ENCODE results near the gene F10.
"Not testable (repeated sequence)": the region's sequence is repeated elsewhere in the genome, so short reads cannot be mapped to it uniquely, and the experiment has no call there.

Gene F10

DNA sequence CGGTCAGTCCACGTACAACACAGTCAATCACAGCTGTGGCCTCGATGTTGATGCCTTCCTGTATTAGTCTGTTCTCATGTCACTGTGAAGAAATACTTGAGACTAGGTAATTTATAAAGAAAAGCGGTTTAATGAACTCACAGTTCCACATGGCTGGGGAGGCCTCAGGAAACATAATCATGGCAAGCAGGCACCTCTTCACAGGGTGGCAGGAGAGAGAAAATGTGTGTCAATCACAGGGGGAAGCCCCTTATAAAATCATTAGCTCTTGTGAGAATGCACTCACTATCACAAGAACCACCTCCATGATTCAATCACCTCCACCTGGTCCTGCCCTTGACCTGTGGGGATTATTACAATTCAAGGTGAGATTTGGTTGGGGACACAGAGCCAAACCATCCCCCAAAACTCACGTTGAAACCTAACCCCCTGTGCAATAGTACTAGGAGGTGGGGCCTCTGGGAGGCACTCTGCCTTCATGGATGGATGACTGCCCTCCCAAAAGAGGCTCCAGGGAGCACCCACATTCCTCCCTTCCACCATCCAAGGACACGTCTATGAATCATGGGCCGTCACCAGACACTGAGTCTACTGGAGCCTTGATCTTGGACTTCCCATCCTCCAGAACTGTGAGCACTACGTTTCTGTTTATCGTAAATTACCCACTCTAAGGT, 33.5 kb downstream of the F10 start:
- no peak for DNase-seq

DNA sequence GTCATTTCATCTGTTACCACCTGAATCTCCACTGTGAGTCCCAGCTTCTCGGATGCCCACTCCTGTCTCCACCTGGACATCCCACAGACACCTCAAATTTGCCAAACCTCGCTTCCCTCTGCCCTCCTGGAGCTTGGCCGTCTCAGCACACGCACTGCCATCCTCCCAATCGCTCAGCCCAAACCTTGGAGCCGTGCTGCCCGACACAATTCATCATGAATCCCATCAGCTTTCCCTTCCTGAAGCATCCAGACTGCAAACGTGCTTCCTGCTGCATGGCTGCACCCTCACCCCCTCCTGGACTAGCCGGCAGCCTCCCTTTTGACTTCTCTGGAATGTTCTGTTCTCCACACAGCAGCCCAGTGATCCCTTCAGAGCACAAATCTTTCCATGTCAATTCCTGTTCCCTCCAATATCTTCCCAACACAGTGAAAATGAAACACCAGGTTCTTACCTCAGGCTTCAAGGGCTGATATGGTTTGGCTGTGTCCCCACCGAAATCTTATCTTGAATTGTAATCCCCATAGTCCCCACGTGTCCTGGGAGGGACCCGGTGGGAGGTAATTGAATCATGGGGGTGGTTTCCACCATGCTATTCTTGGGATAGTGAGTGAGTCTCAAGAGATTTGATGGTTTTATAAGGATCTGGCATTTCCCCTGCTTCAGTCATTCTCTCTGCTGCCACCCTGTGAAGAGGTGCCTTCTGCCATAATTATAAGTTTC, 34.8 kb downstream of the F10 start:
- no peak for DNase-seq

GRCh38 chr13:113157929-113158747, 35.5 kb downstream of the F10 start, which contains the start of gene PROZ:
Gene PROZ (plus strand): TSS chr13:113158648. CDS start chr13:113158661, 13 bp downstream.
- no peak for DNase-seq

- DNase-seq: no peak
Measured at GRCh38 chr13:113158946-113159345, 36.3 kb downstream of the F10 start.

DNA sequence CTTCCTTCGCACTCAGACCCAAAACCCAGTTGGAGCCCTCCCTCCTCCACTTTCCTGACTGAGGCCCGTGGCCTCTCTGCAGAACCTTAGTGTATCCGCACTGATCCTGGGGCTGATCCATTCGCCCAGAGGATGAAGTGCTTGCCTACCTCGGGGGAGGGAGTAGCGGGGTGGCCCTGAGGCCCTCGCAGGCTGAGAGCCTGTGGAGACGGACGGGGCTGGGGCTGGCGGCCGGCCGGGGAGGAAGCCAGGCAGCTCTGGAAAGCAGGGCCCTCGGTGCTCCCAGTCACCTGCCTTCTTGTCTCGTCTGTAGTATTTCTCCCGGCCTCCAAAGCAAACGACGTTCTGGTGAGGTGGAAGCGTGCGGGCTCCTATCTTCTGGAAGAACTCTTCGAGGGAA, 37.1 kb downstream of the F10 start:
- DNase-seq: no peak

DNA sequence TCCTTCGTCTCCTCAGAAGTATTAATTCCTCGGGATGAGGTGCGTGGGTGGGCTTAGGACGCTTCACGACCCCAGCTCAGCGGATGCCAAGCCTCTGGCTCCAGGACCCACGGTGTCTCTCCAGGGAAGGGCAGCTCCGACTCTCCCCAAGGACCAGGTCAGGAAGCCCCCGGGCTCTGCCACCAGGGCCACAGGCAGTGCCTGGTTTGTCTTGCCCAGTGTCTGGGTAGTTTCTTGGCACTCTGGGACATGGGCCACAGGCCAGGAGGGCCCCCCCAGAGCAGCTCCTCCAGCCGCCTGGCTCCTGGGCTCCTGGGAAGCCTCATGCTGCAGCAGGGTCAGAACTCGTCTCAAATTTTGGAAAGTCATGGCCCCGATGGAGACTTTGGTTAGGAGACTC, 38.4 kb downstream of the F10 start:
- no peak for DNase-seq

DNA sequence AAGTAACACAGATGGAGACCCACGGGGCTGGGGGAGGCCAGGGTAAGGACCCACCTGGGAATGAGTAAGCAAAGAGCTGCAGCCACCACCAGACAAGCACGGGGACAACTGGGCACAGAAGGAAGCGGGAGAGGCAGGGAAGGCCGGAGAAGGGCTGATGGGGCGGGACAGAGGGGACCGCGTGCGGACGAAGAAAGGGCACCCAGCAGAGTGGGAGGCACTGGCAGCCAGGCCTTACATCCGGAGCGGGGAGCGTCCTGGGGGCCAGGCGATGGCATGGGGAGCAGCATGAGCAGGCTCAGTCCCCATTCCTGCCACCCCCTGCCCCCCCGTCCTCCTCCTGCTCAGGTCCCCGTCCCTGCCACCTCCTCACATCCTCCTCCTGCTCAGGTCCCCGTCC, 38.8 kb downstream of the F10 start:
- DNase-seq: no peak

- DNase-seq: not testable (repeated sequence)
Measured at GRCh38 chr13:113161975-113162374, 39.4 kb downstream of the F10 start.

- peak; percentile 37 for DNase-seq
Measured at GRCh38 chr13:113162783-113163685, 40.4 kb downstream of the F10 start.

GRCh38 chr13:113164492-113164891, 41.9 kb downstream of the F10 start:
- no peak for DNase-seq

DNA sequence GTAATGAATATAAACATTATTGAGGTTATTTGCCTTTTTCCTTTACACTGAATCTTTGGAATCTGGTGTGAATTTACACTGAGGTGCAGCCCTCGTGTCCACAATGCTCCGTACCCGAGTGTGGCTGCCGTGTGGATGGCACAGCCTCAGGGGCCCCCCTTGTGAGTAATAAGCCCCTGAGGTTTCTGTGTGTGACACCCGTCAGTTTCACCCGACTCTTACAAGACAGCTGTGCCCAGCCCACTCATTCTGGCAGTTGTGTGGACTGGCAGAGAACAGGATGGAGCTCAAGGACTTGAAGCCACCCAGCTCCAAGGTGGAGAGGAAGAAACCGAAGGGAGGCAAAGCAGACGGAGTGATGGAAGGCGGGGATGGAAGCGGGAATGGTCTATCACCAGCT, 43.7 kb downstream of the F10 start:
- DNase-seq: no peak

DNA sequence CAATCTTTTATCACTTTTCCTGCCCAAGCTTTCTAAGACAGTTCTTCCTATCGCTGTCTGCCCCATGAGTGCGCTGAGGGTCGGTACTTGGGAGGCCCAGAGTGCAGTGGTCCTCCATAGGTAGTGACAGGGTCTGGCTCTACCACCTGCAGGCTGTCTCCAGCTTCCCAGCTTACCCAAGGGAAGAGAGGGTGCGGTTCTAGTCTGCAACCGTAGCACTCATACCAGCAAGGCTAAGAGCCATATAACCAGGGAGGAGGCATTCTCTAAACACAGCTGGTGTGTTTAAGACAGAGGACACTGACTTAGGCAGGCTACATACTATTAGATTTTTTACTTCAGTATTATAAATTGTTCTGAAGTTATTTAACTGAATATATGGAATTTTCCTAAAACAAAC, 44.1 kb downstream of the F10 start:
- no peak for DNase-seq

DNA sequence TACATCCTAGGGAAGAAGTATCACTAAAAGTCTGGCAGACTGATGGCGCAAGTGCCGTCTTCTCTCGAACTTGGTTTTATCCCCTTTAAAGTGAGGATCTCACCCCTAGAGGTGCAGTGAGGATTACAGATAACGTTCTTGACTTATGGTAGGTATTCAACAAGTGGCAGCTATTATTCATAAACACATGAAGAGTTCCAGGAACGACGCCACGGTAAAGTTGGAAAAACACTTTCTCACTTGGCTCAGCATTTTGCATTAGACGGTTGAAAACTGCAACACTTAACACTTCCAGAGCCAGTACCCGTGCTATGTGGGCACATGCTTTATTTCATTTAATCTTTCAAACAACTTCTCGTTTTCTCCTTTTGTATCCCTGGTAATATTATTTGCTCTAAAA, 44.6 kb downstream of the F10 start:
- no peak for DNase-seq

DNA sequence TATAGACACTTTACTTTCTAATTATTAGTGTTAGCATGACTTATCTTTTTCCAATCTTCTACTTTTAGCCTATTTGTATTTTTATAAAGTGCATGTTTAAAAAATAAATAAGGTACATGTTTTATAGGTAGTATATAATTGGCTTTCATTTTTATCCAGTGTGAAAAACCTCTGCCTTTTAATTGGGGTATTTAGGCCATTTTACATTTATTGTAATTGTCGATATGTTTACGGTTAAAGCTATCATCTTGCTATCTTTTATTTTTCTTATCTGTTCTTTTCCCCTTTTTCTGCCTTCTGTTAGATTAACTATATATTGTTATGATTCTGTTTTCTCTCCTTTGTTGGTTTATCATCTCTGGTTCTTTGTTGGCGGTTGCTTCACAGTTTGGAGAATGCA, 45.0 kb downstream of the F10 start:
- DNase-seq: no peak

DNA sequence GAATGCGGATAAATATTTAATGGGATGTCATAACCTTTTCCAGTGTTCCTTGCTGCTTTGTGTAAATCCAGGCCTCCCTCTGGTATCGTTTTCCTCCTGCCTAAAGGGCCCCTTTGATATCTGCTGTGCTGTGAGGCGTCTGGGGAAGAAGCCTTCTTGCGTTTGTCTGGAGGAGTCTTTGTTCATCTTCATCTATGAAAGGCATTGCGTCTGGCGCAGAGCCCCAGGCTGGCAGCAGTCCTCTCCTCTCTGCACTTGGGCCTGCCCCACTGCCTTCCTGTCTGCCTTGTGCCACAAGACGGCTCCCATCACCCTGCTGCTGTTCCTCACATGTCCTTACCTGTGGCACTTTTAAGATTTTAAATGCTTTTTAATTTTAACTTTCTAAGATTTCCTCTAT, 45.6 kb downstream of the F10 start:
- DNase-seq: no peak

DNA sequence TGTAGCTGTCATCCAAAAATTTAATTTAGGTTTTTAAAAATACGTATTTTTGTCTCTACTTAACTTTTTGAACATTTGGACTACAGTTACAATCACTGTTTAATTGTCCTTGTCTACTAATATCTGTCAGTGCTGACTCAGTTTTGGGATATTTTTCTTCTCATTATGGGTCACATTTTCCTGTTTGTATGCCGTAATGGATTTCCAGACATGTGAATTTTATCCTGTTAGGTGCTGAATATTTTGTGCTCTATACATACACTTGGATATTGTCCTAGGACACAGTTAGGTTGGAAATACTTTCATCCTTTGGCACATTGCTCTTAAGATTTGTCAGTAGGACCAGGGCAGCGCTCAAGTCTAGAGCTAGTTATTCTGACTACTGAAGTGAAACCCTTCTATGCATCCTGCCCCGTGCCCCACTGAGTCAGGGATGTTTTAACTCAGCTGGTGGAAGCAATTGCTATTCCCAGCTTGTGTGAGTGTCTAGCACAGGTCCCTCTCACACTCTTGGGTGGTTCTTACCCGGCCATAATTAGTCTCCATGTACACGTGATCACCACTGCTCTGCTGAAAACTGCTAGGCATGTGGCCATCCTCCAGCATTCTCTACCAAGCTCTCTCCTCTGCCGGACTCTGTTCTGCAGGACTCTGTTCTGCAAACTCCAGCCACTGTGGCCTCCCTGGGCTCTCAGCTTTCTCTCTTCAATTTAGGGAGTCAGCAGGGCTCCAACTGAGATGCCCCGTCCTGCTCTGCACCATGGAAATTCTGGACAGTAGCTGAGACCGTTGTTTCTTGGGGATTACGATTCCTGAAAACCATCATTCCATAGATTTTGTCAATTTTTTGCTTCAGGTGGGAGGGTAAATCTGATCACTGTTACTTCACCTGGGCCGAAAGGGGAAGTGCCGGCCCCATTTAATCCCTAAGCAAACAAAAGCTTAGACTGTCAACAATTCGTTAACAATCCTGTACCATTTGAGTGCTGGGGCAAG, 47.0 kb downstream of the F10 start:
- DNase-seq: no peak

GRCh38 chr13:113170511-113170910, 47.9 kb downstream of the F10 start:
- DNase-seq: no peak

GRCh38 chr13:113171250-113172125, 48.9 kb downstream of the F10 start:
- DNase-seq: no peak

DNA sequence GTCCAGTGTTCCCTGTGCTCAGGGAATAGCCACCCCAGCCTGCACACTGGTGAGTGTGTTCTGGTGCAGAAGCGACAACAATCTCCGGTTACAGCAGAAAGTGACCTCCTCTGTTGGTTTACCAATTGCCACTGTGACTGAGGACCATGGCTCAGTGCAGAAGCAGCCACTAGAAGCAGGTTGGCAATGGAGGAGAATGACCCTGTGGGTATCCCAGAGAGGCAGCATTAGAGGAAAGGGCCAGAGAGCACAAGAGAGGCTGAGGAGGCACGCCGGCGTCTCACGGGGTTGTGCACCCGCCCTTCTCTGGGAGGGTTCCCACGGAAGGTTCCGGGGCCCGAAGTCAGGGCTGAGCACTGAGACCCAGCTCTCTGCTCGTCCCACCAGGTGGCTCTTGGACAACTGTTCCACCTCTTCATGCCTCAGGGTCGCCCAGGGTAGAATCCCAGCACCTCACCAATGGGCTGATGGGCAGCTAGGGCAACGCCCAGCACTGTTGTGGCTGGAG, 49.9 kb downstream of the F10 start:
- no peak for DNase-seq

DNA sequence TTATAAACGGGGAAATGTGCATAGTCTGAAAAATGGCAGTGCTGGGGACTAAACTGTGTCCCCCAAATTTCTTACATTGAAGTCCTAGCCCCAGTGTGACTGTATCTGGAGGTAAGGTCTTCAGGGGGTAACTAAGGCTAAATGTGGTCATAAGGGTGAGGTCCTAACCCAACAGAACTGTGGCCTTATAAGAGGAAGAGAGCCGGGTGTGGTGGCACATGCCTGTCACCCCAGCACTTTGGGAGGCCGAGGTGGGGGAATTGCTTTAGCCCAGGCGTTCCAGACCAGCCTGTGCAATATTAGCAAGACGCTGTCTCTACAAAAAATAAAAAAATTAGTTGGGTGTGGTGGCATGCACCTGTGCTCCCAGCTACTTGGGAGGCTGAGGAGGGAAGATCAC, 53.7 kb downstream of the F10 start:
- peak; percentile 82 for DNase-seq

Measured in CD4-positive, alpha-beta T cell treated with Interleukin-17A for 1 hour (primary cell).